Mesenchymal stem cell (in vitro differentiated cells and primary cell): ENCODE results near the gene CHST3.
"Not testable (repeated sequence)": the region's sequence is repeated elsewhere in the genome, so short reads cannot be mapped to it uniquely, and the experiment has no call there.

Experiments
- DNase-seq: peaks from one replicate; pipeline ENCODE4 v3.0.0-alpha.2; 2013
- H2AFZ ChIP-seq: one replicate; pipeline ENCODE4 v1.6.1; 2013; ENCODE audit warnings: low read depth, mild to moderate bottlenecking, control low read depth, inconsistent platforms, low read length, moderate library complexity
- H2AK5ac ChIP-seq: 2 replicates; pipeline ENCODE4 v1.6.1; 2013; ENCODE audit warnings: low read length, moderate library complexity, mild to moderate bottlenecking, inconsistent platforms; ENCODE audit not compliant: severe bottlenecking
- H2BK120ac ChIP-seq: one replicate; pipeline ENCODE4 v1.6.1; 2013; ENCODE audit warnings: low read depth, mild to moderate bottlenecking, inconsistent platforms, low read length, moderate library complexity
- H2BK12ac ChIP-seq, 2 experiments: one replicate each; pipeline ENCODE4 v1.6.1; 2013; ENCODE audit warnings: inconsistent platforms in 2 of 2, low read length in 2 of 2, mild to moderate bottlenecking in 2 of 2, moderate library complexity in 2 of 2, control low read depth in 1 of 2
- H2BK15ac ChIP-seq: one replicate; pipeline ENCODE4 v1.6.1; 2013; ENCODE audit warnings: mild to moderate bottlenecking, low read depth, inconsistent platforms; ENCODE audit not compliant: poor library complexity, severe bottlenecking
- H2BK5ac ChIP-seq: 2 replicates; pipeline ENCODE4 v1.6.1; 2013; ENCODE audit warnings: low read depth, mild to moderate bottlenecking, low read length, control low read depth, inconsistent platforms; ENCODE audit not compliant: poor library complexity, severe bottlenecking
- H3K14ac ChIP-seq, 2 experiments: one replicate each; pipeline ENCODE4 v1.6.1; 2013; ENCODE audit warnings: inconsistent platforms in 2 of 2, low read length in 2 of 2, control low read depth in 1 of 2, mild to moderate bottlenecking in 1 of 2, moderate library complexity in 1 of 2
- H3K18ac ChIP-seq, 2 experiments: one replicate each; pipeline ENCODE4 v1.6.1; 2013; ENCODE audit warnings: inconsistent platforms in 2 of 2, low read length in 2 of 2, control low read depth in 1 of 2, low read depth in 1 of 2, mild to moderate bottlenecking in 1 of 2
- H3K23ac ChIP-seq, 2 experiments: one replicate each; pipeline ENCODE4 v1.6.1; 2013; ENCODE audit warnings: inconsistent platforms in 2 of 2, low read length in 2 of 2, mild to moderate bottlenecking in 2 of 2, moderate library complexity in 2 of 2, control low read depth in 1 of 2
- H3K27ac ChIP-seq: 2 replicates; pipeline ENCODE4 v1.5.1; 2013; ENCODE audit warnings: mild to moderate bottlenecking, moderate library complexity, low read length, control low read depth, inconsistent platforms; ENCODE audit not compliant: poor library complexity, severe bottlenecking
- H3K27me3 ChIP-seq, 2 experiments: 2 replicates each; pipeline versions ENCODE4 v1.6.1 to v1.7.0; 2013; ENCODE audit warnings: low read length in 2 of 2, mild to moderate bottlenecking in 2 of 2, moderate library complexity in 2 of 2, control low read depth in 1 of 2, inconsistent platforms in 1 of 2; ENCODE audit not compliant: control insufficient read depth in 1 of 2, insufficient read depth in 1 of 2
- H3K36me3 ChIP-seq, 2 experiments: 2 replicates each; pipeline versions ENCODE4 v1.6.1 to v1.7.0; 2013; ENCODE audit warnings: low read length in 2 of 2, control low read depth in 1 of 2, inconsistent platforms in 1 of 2, low read depth in 1 of 2, mild to moderate bottlenecking in 1 of 2; ENCODE audit not compliant: insufficient read depth in 2 of 2, control insufficient read depth in 1 of 2
- H3K4ac ChIP-seq, 2 experiments: one replicate each; pipeline ENCODE4 v1.6.1; 2013; ENCODE audit warnings: inconsistent platforms in 2 of 2, low read length in 2 of 2, mild to moderate bottlenecking in 2 of 2, moderate library complexity in 2 of 2, control low read depth in 1 of 2, low read depth in 1 of 2
- H3K4me1 ChIP-seq: 2 replicates; pipeline ENCODE4 v1.6.1; 2013; ENCODE audit warnings: low read depth, low read length, control low read depth; ENCODE audit not compliant: control insufficient read depth, insufficient read depth
- H3K4me2 ChIP-seq: 2 replicates; pipeline ENCODE4 v1.6.1; 2013; ENCODE audit warnings: low read length, mild to moderate bottlenecking, inconsistent platforms; ENCODE audit not compliant: poor library complexity, severe bottlenecking
- H3K4me3 ChIP-seq, 2 experiments: 2 replicates each; pipeline versions ENCODE4 v1.5.1 to v1.7.0; 2013; ENCODE audit warnings: low read length in 2 of 2, mild to moderate bottlenecking in 2 of 2, control low read depth in 1 of 2, low read depth in 1 of 2; ENCODE audit not compliant: insufficient read depth in 1 of 2
- H3K79me1 ChIP-seq: replicated peaks from 2 replicates; pipeline ENCODE4 v1.6.1; 2013; ENCODE audit warnings: mild to moderate bottlenecking, control low read depth, low read length, inconsistent platforms; ENCODE audit not compliant: poor library complexity, severe bottlenecking
- H3K9ac ChIP-seq: 2 replicates; pipeline ENCODE4 v1.7.0; 2013; ENCODE audit warnings: mild to moderate bottlenecking, low read length, moderate library complexity
- H3K9me3 ChIP-seq: 2 replicates; pipeline ENCODE4 v1.7.0; 2013; ENCODE audit warnings: mild to moderate bottlenecking, low read length; ENCODE audit not compliant: control insufficient read depth
- H4K8ac ChIP-seq: one replicate; pipeline ENCODE4 v1.6.1; 2013; ENCODE audit warnings: inconsistent platforms, mild to moderate bottlenecking, low read length, moderate library complexity
- H4K91ac ChIP-seq: one replicate; pipeline ENCODE4 v1.6.1; 2013; ENCODE audit warnings: mild to moderate bottlenecking, low read length, inconsistent platforms
- WGBS: methylation state at CpG from one replicate; pipeline ENCODE4 v1.1.7; 2013; ENCODE audit warnings: mixed read lengths; 5-methylcytosine and 5-hydroxymethylcytosine counted together

The CHST3 gene

DNA sequence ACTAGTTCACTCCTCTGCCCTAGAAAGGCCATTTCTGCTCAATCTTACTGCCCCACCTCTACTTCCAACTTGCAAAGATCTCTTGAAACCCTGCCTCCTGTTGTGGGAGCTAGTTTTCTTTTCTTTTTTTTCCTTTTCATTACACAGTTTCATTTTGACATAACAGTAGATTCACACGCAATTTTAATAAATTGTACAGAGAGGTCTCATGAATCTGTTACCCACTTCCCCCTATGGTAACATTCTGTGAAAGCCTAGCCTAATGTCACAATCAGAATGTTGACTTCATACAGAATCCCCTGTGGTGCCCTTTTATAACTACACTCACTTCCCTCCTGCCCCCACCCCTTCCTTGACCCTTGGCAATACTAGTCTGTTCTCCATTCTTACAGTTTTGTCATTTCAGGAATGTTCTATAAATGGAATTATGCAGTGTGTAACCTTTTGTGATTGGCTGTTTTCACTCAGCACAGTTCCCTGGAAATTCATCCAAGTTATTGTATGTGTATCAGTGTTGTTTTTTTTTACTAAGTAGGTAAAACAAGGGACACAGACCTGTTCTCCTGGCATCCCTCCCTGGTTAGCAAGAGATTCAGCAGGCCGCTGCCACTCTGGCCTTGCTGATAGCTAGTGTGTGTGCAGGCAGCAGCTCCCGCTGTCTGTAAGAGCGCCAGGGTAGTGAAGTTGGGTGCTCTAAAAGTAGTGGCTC, 21.5 kb downstream of the CHST3 start:
- H3K4me2 ChIP-seq, result no peak overlapping the region
- no peak overlapping the region for H2BK15ac ChIP-seq
- H4K91ac ChIP-seq, result no peak overlapping the region
- H3K9me3 ChIP-seq, result no peaks in the 10 kb centered on the region
- peak overlapping the region in 1 of 2 experiments; percentile 32 for H3K4ac ChIP-seq
- peaks cover 17% of the 10 kb centered on the region for H3K4me1 ChIP-seq
- H3K9ac ChIP-seq, result peak overlapping the region; percentile 69
- H2BK120ac ChIP-seq, result peak overlapping the region; percentile 38
- DNase-seq, result peak; percentile 76
- H3K27ac ChIP-seq, result no peak overlapping the region
- H2BK5ac ChIP-seq, result no peak overlapping the region
- H3K18ac ChIP-seq, result no peak overlapping the region
- H3K4me3 ChIP-seq, result peak overlapping the region in 1 of 2 experiments; percentile 56
- H2AK5ac ChIP-seq, result no peak overlapping the region
- peak overlapping the region in 1 of 2 experiments; percentile 38 for H2BK12ac ChIP-seq
- H3K23ac ChIP-seq, result no peak overlapping the region
- peaks cover 31% of the 10 kb centered on the region for H3K79me1 ChIP-seq
- H4K8ac ChIP-seq, result no peak overlapping the region
- H3K27me3 ChIP-seq, result no peaks in the 10 kb centered on the region
- no peak overlapping the region for H3K14ac ChIP-seq
- peaks cover 0 to 2% of the 10 kb centered on the region in 2 experiments for H3K36me3 ChIP-seq
- no peak overlapping the region for H2AFZ ChIP-seq
- 88% methylated on average over 4 of the region's 4 CpGs for WGBS

DNA sequence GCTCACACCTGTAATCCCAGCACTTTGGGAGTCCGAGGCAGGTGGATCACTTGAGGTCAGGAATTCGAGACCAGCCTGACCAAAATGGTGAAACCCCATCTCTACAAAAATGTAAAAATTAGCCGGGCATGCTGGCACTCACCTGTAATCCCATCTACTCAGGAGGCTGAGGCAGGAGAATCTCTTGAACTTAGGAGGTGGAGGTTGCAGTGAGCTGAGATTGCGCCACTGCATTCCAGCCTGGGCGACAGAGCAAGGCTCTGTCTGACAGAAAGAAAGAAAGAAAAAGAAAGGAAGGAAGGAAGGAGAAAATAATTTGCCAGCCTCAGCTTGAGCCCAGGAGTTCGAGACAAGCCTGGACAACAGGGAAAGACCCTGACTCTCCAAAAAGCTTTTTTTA, 24.7 kb downstream of the CHST3 start:
- not testable (repeated sequence) for H3K27me3 ChIP-seq, DNase-seq, H2BK5ac ChIP-seq, H3K27ac ChIP-seq, H2BK120ac ChIP-seq, H2AFZ ChIP-seq, H3K9ac ChIP-seq, H2BK15ac ChIP-seq, H3K4me1 ChIP-seq, H2BK12ac ChIP-seq, H3K14ac ChIP-seq, H4K91ac ChIP-seq, H3K4ac ChIP-seq, H3K36me3 ChIP-seq, H3K9me3 ChIP-seq, H3K4me3 ChIP-seq, H4K8ac ChIP-seq, H2AK5ac ChIP-seq, H3K4me2 ChIP-seq, H3K23ac ChIP-seq, H3K18ac ChIP-seq
- 95% methylated on average over 5 of the region's 6 CpGs for WGBS
- H3K79me1 ChIP-seq, result peaks cover 28% of the 10 kb centered on the region

GRCh38 chr10:71989661-71990454, 25.7 kb downstream of the CHST3 start:
- Histone ChIP-seq H3K14ac (no peak overlapping the region), H2AFZ (no peak overlapping the region), H3K23ac (no peak overlapping the region), H4K91ac (no peak overlapping the region), H3K4me3 (no peak overlapping the region), H3K9ac (no peak overlapping the region), H2BK12ac (no peak overlapping the region), H3K9me3 (no peaks in the 10 kb centered on the region), H2BK120ac (no peak overlapping the region), H4K8ac (no peak overlapping the region), H2BK15ac (no peak overlapping the region), H3K4me1 (peaks cover 5% of the 10 kb centered on the region), H3K79me1 (peaks cover 28% of the 10 kb centered on the region), H3K36me3 (peaks cover 2% of the 10 kb centered on the region in 2 experiments), H3K27ac (no peak overlapping the region), H3K4ac (no peak overlapping the region), H3K4me2 (no peak overlapping the region), H2AK5ac (no peak overlapping the region), H2BK5ac (no peak overlapping the region), H3K18ac (no peak overlapping the region), H3K27me3 (no peaks in the 10 kb centered on the region)
- DNase-seq, result no peak
- WGBS, result 90% methylated on average over 5 of the region's 6 CpGs

DNA sequence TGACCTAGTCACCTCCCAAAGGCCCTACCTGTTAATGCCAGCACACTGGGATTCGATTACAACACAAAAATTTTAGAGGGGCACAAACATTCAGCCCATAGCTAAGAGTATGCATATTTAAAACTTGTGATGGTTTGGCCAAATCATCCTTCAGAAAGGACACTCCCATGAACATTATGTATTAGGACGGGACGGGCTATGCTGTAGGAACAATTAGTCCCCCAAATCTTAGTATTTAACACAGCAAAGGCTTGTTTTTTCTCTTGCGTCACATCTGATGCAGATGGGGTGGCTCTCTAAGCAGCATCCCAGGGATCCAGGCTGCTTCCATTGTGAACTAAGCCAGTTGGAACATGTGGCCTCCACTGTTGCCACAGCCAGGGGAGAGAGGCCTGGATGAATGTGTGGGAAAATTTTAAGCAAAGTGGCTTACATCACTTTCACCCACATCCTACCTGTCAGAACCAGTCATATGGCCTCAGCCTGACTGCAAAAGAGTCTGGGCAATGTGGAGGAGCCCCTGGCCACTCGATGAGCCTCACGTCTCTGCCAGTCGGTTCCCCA, 26.6 kb downstream of the CHST3 start:
- Histone ChIP-seq H4K91ac (no peak overlapping the region), H2BK15ac (no peak overlapping the region), H3K4me1 (peaks cover 2% of the 10 kb centered on the region), H2AFZ (no peak overlapping the region), H3K4me3 (no peak overlapping the region), H2BK5ac (no peak overlapping the region), H3K18ac (no peak overlapping the region), H4K8ac (no peak overlapping the region), H3K36me3 (peaks cover 0 to 2% of the 10 kb centered on the region in 2 experiments), H2AK5ac (no peak overlapping the region), H3K4ac (no peak overlapping the region), H2BK120ac (no peak overlapping the region), H3K23ac (no peak overlapping the region), H3K9ac (no peak overlapping the region), H3K14ac (no peak overlapping the region), H3K27ac (no peak overlapping the region), H3K9me3 (no peaks in the 10 kb centered on the region), H3K79me1 (peaks cover 25% of the 10 kb centered on the region), H3K27me3 (no peaks in the 10 kb centered on the region), H3K4me2 (no peak overlapping the region), H2BK12ac (no peak overlapping the region)
- DNase-seq, result no peak
- over 99% methylated on average over 6 of the region's 7 CpGs for WGBS
